HFF-Myc (cell line): ENCODE measurements around the gene MAP4K4.

ENCODE experiments used
- DNase-seq: peaks from one replicate; pipeline ENCODE4 v3.0.0-alpha.2; 2011; ENCODE audit warnings: low read depth; ENCODE audit errors: extremely low read depth
- H3K4me3 ChIP-seq: replicated peaks from 2 replicates; pipeline ENCODE4 v1.5.1; 2011; ENCODE audit warnings: low read depth, mild to moderate bottlenecking, control low read depth, low read length
- TF ChIP-seq, protein P1 (sequence below): IDR thresholded peaks from 2 replicates; pipeline ENCODE4 v1.5.1; 2012; ENCODE audit warnings: mild to moderate bottlenecking, low read depth, low read length, control low read depth; ENCODE audit errors: missing control alignments

Gene MAP4K4

GRCh38 chr2:101788995-101789970, 91.8 kb downstream of the MAP4K4 start:
- DNase-seq = no peak
- TF ChIP-seq, protein P1, sequence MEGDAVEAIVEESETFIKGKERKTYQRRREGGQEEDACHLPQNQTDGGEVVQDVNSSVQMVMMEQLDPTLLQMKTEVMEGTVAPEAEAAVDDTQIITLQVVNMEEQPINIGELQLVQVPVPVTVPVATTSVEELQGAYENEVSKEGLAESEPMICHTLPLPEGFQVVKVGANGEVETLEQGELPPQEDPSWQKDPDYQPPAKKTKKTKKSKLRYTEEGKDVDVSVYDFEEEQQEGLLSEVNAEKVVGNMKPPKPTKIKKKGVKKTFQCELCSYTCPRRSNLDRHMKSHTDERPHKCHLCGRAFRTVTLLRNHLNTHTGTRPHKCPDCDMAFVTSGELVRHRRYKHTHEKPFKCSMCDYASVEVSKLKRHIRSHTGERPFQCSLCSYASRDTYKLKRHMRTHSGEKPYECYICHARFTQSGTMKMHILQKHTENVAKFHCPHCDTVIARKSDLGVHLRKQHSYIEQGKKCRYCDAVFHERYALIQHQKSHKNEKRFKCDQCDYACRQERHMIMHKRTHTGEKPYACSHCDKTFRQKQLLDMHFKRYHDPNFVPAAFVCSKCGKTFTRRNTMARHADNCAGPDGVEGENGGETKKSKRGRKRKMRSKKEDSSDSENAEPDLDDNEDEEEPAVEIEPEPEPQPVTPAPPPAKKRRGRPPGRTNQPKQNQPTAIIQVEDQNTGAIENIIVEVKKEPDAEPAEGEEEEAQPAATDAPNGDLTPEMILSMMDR = no peak
- H3K4me3 ChIP-seq = no peak overlapping the region

GRCh38 chr2:101790416-101790815, 92.9 kb downstream of the MAP4K4 start:
- no peak for DNase-seq
- no peak overlapping the region for H3K4me3 ChIP-seq

GRCh38 chr2:101790857-101791256, 93.3 kb downstream of the MAP4K4 start:
- peak; percentile 91 for DNase-seq
- no peak overlapping the region for H3K4me3 ChIP-seq
- TF ChIP-seq, protein P1 = no peak

More at GRCh38 chr2:101790416-101790815, 92.9 kb downstream of the MAP4K4 start:
- TF ChIP-seq, protein P1 = no peak

DNA sequence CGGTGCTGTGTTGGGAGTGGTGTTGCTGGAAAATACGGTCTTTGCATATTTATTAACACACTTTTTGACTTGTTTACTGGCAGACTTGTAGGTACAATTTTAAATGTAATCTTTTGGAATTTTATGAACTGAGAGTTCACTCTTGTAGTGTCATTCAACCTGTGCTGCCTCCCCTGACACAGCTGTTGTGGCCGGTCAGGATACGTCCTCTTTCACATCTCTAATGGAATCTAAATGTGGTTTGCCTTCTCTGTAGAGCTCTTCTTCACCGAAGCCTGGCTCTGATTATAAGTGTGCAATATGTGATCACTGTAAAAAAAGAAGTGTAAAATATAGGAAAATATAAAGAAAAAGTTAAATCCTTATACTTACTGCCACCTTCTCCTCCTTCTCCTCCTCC, 94.7 kb downstream of the MAP4K4 start:
- no peak overlapping the region for H3K4me3 ChIP-seq
- TF ChIP-seq, protein P1 = no peak
- DNase-seq = no peak

DNA sequence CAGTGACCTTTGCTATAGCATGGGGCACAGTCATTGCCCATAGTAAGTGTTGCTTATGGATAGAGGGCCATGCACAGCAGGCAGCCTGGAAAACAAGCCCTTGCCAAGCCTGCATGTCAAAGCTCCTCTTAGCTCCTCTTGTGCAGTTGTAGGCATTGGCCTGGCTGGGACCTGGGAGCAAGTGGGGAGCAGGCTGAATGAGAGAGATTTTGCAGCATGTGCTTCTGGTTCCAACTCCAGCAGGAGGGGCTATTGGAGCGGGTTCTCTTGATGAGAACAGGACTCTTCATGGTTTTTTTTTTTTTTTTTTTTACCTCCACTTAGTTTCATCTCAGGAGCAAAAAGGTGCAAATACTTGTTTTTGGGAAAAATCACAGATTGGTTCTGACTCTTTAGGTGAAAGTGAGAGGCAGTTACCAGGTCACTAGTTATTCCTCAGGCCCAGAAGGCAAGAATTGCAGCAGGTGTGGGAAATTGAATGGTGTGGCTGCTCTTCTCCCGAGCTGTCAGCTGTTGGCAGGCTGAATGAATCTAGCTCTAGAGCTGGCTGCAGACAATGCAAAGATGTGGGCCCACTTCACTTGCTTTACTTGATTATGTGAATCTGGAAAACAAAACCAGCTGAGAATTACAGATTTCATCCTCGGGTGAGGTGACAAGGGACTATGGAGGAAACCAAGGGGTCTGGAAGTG, 95.9 kb downstream of the MAP4K4 start:
- TF ChIP-seq, protein P1 = peak; percentile 31
- DNase-seq = no peak
- no peak overlapping the region for H3K4me3 ChIP-seq

DNA sequence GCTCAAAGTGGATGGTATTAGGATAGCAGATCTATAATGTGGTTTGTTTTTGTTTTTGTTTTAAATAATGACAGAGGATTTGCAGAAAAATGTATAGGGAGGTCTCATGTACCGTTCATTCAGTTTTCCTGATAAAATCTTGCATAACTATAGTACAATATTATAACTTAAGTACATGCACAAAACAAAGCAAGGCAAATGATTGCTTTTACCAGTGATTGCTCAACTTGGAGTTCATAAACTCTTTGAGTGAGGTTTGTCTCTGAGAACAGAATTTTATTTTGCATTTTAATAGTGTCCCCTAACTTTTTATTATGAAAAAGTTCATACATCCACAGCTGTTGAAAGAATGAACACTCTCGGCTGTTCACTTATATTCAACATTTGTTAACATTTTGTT, 96.6 kb downstream of the MAP4K4 start:
- no peak for DNase-seq
- TF ChIP-seq, protein P1 = no peak
- no peak overlapping the region for H3K4me3 ChIP-seq
